GM13976 (cell line): ENCODE results near the gene RRBP1.

Experiments
- DNase-seq: peaks from one replicate; pipeline ENCODE4 v3.0.0; 2012; ENCODE audit warnings: low spot score
- in situ Hi-C: fragments of 300-500 bp; cut with MboI; formaldehyde crosslinking; loops from one replicate; pipeline ENCODE4 v1.12.0; 2022; ENCODE audit warnings: low sequenced_read_pairs, mixed read lengths, inconsistent platforms; ENCODE audit not compliant: unreplicated experiment
- TF ChIP-seq, protein P1 (sequence below): IDR thresholded peaks from 2 replicates; pipeline ENCODE4 v1.5.1; 2012; ENCODE audit warnings: borderline replicate concordance, mild to moderate bottlenecking; ENCODE audit not compliant: insufficient read depth; ENCODE audit errors: extremely low read depth, missing control alignments, control extremely low read depth

Gene RRBP1

DNA sequence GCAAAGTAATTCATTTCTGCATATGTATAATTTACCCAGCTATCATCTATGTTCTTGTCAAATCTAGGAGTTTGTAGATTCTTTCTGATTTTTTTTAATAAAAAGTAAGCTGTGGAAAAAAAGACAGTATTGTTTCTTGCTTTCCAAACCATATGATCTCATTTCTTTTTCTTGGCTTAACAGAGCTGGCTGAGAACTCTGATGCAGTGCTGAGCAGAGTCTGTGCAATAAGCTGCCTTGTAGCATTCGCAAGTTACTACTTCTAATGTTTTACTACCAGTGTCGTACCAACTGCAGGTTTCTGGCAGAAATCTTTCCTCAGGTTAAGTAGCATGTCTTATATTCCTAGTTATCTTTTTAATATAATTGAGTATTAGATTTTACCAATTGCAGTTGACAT is 15.6 kb downstream of the RRBP1 start:
- no peak for DNase-seq
- in situ Hi-C loops, result no loop called here
- TF ChIP-seq, protein P1, sequence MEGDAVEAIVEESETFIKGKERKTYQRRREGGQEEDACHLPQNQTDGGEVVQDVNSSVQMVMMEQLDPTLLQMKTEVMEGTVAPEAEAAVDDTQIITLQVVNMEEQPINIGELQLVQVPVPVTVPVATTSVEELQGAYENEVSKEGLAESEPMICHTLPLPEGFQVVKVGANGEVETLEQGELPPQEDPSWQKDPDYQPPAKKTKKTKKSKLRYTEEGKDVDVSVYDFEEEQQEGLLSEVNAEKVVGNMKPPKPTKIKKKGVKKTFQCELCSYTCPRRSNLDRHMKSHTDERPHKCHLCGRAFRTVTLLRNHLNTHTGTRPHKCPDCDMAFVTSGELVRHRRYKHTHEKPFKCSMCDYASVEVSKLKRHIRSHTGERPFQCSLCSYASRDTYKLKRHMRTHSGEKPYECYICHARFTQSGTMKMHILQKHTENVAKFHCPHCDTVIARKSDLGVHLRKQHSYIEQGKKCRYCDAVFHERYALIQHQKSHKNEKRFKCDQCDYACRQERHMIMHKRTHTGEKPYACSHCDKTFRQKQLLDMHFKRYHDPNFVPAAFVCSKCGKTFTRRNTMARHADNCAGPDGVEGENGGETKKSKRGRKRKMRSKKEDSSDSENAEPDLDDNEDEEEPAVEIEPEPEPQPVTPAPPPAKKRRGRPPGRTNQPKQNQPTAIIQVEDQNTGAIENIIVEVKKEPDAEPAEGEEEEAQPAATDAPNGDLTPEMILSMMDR, result no peak

DNA sequence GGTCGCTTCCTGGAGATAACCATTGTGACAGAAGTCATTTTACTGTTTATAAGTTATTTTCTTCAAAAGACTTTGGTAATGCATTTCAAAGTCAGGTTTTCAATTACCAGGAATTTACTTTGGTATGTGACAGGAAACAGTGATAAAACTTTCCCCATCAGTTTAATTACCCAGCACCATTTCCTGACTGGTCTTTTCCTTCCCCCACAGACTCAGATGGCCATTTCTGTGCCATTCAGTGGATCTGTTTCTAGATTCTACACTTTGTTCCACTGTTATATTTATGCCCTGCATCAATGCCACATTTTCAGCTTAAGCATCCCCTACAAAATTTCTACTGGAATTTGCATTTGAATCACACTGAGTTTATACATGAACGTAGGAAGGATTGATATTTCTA is 16.3 kb downstream of the RRBP1 start:
- in situ Hi-C loops, result no loop called here
- TF ChIP-seq, protein P1, result no peak
- DNase-seq, result no peak

DNA sequence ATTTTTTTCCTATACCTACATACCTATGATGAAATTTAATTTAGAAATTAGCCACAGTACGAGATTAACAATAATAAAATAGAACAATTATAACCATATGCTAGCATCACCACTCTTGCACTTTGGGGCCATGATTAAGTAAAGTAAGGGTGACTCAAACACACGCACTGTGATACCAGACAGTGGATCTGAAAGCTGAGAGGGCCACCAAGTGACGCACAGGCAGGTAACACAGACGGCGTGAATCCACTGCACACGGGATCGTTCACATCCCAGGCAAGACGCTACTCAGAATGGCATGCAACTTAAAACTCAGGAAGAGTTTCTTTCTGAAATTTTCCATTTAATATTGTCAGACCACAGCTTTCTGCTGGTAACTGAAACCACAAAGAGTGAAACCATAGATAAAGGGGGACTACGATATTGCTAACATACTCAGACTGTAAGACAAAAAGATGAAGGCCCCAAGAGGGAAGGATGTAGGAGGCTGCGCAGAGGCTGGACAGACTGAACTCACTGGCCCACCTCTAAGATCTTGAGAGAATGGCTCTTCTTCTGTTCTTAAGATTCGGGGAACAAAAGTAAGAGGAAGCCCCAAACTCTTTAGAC is 17.9 kb downstream of the RRBP1 start:
- TF ChIP-seq, protein P1, result no peak
- DNase-seq, result peak; percentile 19
- in situ Hi-C loops, result no loop called here

DNA sequence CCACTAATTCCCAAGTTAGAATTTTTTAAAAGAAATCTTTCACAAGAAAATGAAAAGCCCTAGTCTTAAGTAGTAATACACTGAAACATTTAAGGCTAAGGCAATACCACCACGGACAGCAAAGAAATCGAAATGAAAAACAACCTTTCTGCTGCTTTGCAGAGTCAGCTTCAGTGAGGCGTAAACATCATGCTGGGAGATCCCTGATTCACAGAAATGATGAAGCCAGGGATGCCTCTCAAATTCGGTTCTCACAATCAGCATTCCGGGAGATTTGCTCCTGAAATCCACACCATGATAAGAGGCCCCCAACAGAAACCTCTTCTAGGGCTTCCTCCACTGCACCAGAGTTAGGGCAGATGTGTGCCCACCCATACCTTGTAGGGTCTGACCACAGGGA is 18.6 kb downstream of the RRBP1 start:
- TF ChIP-seq, protein P1, result no peak
- no peak for DNase-seq
- in situ Hi-C loops, result no loop called here

DNA sequence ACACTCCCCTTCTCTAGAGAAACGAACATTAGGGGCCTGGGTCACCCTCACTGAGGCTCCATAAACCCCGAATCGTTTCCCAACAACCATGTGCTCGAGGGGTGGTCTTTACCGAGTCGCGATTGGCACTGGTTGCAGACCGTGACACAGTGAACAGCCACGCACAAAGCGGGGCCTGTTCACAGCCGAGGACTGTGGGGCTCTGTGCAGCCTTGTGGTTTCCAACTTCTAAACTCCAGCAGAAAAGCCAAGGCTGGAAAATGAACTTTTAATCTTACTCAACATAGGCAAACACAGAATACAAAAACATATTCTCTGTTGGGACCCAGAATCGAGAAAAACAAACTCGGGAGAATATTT is 19.0 kb downstream of the RRBP1 start:
- in situ Hi-C loops, result no loop called here
- no peak for DNase-seq

DNA sequence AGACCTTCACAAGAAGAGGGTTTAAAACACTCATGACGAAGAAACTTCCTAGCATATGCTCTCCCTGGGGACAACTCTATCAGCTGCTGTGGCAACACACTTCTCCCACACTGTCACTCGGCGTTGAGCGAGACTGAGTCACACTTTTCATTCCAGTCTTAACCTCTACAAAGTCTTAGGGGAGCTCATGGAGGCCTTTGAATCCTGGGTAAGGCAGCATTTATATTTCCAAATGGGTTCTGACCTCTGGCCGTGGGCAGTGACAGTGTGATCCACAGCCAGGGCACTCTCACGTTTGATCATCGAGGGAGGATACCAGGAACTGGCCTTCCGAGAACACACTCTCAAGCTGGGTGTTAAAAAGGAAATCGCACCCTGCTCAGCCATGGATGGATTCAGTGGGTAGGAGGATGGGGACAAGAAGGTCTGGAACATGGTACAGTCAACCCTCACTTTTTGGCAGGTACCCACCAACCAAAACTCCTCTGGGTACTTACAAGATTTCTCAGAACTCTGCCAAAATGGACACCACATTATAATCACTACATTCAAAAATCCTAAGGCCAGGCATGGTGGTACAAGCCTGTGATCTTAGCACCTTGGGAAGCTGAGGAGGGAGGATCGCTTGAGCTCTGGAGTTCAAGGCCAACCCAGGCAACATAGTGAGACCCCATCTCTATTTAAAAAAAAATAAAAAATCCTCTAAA is 19.6 kb downstream of the RRBP1 start:
- in situ Hi-C loops, result no loop called here
- peak; percentile 22 for DNase-seq
- TF ChIP-seq, protein P1, result no peak

More for the DNA sequence above, 19.0 kb downstream of the RRBP1 start:
- TF ChIP-seq, protein P1, result no peak
